HUDEP-2 (cell line): ENCODE results near the gene DNAJC15.
"Not testable (repeated sequence)": the region's sequence is repeated elsewhere in the genome, so short reads cannot be mapped to it uniquely, and the experiment has no call there.

ENCODE experiments used
- DNase-seq, 76 experiments: peaks; one replicate each; lab custom pipeline; 2025; ENCODE audit not compliant: unreplicated experiment in 76 of 76; lab: John Stamatoyannopoulos, UW

DNAJC15 gene

DNA sequence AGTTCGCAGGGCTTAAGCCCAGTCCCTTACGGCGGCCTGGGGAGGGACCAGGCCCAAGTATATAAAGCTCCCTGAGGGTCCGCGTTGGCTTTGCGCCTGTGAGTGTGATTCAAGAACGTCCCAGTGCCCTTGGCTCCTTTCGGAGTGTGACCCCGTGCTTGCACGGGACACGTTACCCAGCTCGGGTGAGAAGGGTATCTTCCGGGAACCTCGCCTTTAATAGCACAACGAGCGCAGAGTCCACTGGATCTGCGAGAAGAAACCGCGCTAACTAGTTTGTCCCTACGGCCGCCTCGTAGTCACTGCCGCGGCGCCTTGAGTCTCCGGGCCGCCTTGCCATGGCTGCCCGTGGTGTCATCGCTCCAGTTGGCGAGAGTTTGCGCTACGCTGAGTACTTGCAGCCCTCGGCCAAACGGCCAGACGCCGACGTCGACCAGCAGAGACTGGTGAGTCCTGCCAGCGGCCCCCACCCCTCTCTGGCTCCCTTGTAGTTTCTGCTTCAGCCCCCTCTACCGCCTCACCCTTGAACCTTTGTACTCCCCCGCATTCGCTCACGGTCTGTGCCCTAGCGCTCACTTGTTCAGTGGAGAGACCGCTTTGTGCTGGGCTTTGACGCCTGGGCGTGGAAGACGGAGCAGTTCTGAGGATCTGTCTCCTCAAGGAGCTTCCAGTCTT lies at the start of gene DNAJC15:
Gene DNAJC15, plus strand, starts transcription at position 298 of the 675 bp plus-strand sequence. Its CDS starts 41 bp downstream, at position 339.
- peak in 64 of 76 experiments; percentile 13 to 87 (median 67) for DNase-seq

DNA sequence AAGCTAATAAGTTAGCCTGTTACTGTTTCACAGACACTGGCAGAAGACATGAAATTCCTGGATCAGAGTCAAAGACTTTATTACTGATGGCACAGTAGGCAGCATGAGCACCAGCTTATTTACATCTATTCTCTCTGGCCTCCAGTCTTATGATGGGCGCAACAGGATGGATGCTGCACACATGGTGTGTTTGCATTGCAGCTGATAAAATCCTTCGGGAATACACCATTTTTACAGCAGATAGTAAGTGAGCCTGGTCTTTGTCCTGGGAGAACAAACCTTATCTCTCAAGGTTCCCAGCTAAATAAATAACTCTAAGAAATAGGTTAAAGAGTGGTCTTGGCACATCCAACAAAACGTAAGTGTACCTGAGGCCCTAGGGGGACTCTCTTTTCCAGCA lies 47.3 kb upstream of the DNAJC15 start:
- DNase-seq = no peak

DNA sequence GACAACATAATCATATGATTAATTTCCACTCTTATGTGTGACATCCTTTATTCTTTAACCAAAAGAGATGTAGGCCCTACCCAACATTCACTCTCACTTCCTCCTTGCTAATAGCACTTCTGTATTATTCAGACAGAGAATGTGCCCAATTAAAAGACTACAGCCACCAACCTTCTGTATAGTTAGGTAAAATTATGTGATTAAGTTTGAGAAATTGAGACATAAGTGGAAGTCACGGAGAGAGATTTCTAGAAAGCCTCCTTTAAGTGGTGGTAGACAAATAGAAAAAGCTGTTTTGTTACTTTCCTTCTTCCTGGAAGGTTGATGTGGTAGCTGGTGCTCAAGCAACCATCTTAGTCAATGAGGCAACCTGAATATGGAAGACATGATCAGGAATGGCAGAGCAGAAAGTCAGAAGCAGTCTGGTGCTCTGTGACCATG lies 46.1 kb upstream of the DNAJC15 start:
- no peak for DNase-seq

DNA sequence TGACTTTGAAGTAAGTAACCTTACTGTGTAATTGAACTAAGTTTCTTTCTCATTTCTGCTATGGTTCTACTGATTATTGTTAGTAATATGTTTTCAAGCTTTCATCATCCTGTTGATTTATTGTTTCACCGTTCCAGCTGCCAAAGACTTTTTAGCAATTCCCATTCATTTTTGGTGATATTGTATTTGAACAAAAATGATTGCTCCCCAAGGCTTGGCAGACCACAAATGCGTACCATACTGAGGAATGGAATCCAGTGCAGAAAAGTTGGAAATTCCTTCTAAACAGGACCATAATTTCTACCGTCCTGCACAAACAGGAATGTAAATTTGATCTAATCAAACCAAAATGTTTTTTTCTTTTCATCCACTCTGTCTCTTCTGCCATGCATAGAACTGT lies 42.1 kb upstream of the DNAJC15 start:
- no peak for DNase-seq

DNA sequence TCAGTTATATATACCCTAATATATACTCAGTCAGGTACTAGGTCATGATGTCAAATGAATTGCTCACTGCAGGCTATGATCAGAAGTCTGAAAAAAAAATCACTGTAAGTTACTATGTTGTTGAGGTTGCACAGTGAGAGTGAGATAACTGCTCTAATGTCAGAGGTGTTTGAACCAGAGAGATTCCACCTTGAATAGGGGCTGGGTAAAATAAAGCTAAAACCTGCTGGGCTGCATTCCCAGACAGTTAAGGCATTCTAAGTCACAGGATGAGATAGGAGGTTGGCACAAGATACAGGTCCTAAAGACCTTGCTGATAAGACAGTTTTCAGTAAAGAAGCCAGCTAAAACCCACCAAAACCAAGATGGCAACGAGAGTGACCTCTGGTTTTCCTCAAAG lies 41.5 kb upstream of the DNAJC15 start:
- no peak for DNase-seq

DNA sequence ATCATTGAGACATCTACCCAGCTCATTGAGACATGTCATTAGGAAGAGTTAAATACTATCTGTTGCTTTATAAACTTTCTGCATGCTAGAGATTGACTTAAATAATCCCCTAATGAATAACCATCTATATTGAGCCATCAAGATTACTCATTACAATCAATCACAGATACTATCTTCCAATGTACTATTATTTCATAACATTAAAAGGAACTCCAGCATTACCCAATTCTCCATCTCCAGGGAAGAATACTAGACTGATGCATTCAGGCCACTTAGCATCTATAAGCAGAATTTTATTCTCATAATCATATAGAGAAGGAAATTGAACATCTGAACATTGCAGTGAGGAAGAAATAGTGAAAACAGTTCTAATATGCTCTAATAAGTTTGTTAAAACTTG lies 39.4 kb upstream of the DNAJC15 start:
- DNase-seq = no peak

DNA sequence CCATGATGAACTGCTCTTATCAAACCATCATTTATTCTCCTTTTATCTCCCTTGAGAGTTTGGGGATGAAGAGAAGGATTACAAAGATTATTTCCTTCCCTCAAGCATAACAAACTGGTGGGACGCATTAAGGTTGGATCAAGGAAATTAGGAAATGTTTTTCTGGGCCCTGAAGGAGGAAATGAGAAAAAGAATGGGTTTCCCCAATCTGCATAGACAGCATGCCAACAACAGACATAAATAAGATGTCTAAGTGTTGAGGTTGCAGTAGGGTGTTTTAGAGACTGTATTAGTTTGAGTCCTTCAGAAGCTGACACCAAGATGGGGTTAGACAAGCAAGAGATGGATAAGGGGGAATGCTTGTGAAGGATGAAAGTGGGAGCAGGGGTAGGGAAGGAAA lies 38.7 kb upstream of the DNAJC15 start:
- DNase-seq = no peak

DNA sequence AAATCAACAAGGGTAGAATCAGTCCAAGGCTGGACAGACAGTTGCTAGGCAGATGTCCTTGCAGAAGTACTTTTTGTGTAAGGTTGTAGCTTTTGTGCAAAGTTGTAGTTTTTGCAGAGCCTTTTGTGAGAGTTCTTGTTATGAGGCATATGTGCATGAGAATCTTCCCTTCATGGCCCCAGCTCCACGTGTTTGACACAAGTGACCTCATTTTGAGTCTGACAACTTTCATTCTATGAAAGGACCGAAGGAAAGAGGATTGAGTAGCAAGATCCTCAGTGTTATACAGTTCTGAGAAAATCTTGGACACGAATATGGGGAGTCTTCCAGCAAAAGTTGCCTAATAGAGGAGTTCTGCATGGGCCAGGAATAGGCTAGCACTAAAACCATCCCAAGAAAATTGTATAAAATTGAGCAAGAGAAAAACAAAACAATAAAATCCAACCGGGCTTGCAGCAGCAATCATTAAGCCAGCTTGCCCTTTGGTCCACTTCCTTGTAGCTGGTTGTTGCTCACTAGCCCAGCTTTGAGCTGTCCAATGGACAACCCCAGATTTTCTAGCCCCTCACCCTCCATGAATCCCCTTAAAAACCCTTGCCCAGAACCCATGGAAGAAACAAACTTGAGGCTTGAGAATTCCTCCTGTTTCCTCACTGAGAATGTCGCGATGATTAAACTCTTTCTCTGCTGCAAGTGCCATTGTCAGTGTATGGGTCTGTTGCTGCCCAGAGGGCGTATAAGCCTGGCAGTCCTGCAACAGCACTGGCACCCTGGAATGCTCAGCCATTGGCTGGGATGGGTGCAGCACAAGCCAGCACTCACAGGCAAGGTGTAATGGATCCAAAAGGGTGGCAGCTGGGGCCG lies 37.8 kb upstream of the DNAJC15 start:
- no peak for DNase-seq

DNA sequence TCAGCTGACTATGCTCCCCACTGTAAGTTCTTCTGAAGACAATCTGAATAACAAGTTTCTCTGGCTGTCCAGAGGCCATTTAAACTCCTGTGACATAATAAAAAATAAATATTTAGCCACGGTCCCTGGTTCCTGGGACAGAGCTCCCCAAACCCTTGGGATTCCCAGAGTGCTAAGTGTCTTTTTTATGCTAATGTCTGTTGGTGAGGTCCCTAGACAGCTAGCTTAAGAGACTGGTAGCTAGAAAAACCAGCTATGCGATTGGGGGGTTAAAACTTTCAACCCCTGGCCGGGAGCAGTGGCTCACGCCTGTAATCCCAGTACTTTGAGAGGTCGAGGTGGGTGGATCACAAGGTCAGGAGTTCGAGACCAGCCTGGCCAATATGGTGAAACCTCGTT lies 37.2 kb upstream of the DNAJC15 start:
- no peak for DNase-seq

DNA sequence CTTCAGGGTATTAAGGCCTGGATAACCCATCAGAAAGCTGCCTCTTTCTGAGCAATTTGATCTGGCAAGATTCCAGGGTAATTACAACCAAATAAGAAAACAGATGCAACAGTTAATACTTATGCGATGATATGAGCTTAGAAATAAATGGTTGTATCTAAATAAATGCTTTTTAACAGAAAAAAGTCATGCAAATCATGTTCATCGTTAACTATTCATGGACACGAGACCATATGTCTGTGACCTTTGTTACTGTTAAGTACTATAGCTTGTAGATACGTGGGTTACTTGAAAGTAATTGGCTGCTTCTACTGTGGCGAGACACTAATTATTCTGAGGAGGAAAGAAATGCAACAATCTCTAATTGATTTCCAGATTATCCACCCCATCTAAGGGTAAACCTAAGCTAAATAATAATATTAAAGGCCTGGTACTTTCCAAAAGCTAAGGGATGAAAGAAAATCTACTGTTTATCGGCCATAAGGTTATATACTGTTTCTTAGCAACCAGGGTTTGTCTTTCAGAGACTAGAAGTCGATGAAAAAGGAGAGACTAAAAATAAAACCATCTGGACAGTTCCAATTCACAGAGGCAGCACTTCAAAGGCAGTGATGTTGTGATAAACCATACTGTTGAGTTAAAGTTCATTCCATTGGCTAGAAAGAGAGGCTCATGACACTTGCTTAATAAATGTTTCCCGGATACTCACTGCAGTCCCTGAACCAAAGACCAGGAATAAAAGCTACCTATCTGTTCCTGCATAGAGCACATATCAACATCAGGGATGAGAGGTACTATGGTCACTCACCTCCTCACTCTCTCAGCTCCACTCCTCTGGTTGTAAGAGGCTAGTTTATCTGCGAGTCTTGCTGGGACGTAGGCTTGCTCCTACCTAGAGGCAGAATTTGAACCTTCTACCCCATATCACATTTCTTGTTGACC lies 32.8 kb upstream of the DNAJC15 start:
- DNase-seq = no peak

DNA sequence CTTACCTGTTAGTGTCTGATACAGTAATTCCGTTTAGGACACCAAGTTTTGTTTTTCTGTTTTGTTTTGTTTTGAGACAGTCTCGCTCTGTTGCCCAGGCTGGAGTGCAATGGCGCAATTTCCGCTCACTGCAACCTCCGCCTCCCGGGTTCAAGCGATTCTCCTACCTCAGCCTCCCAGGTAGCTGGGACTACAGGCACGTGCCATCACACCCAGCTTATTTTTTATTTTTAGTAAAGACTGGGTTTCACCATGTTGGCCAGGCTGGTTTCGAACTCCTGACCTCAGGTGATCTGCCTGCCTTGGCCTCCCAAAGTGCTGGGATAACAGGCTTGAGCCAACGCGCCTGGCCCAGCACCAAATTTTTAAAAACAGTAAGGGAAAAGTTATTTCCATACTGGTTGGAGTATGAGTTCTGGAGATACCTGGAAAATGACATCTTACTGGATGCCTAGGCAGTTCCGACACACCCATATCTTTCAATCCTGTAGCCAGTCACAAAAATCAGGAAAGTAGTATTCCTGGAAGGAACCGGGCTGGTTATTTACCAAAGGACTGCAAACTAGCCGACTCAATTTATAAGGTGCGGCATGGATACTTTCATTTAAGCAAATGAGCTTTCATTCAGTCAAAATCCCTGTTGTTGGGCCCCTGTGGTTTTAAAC lies 32.0 kb upstream of the DNAJC15 start:
- DNase-seq = not testable (repeated sequence)

DNA sequence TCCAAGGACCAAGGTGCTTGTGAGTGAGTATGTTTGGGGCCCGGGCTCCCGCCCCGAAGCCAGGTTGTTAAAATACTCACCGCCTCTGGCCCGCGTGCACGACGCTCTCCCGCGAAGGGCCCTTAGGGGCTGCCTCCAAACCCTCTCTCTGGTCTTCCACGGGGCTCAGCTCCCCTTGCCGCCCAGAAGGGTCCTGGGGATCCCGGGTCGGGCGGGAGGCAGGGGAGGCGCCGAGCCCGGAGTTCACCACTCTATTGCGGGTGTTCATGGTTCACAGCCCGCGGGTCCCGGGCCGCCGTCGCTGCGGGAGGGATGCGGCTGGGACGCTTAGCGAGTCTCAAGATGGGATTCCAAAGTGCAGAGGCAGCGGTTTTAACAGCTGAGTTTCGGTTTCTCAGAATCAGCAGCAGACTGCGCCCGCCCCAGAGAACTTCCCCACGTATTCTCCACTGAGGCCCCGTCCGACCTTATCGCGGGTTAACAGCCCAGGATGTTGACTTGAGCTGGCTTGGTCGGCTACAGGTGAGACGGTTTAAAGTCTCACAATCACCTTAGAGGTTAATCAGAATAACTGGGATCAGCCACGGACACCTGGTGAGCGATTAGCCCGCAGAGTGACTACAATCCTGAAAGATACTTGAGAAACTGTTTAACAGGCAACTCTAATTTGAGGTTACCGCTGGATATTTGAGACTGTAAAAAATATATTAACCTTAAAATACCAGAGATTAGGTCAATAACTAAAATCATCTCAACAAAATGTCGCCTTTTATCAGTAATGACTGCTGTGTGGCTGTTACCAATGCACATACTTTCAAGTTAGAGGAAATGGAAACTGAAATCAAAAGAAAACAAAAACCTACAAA lies 31.3 kb upstream of the DNAJC15 start, which contains the start of gene EPSTI1:
Gene EPSTI1, minus strand, starts transcription at position 344 of the 866 bp plus-strand sequence. Its CDS starts 76 bp downstream, at position 268.
- DNase-seq = peak in 53 of 76 experiments; percentile 1 to 58 (median 16)

DNA sequence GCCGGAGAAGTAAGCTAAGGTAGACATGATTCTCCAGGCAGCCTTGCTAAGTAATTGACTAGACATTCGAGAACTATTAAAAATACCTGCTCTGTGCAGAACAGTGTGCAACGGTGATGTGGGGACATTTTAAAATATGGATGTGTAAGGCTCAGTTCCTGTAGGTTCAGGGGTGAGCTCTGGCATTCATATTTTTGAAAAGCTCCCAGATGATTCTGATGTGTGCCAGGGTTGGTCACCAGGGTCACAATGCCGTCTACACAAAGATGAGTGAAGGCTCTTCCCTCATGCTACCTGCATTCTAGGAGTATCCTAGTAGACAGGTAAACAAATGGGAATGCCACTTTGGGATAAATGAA lies 30.6 kb upstream of the DNAJC15 start:
- DNase-seq = no peak

DNA sequence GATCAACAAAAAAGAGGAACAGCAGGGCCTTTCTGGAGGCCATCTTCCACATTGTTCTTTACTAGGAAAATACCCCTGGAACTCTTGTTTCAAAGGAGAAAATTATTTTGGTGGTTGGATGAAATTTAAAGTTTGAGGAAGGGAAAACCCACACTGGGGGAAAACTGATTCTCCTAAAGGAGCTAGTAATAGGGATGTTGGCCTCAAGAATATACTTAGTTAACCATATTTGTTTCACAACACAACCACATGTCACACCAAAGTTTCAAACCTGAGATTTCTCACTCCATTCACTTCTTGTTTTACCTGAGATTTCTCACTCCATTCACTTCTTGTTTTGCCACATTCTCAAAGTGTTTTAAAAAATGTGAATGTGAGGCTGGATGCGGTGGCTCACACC lies 28.5 kb upstream of the DNAJC15 start:
- no peak for DNase-seq

DNA sequence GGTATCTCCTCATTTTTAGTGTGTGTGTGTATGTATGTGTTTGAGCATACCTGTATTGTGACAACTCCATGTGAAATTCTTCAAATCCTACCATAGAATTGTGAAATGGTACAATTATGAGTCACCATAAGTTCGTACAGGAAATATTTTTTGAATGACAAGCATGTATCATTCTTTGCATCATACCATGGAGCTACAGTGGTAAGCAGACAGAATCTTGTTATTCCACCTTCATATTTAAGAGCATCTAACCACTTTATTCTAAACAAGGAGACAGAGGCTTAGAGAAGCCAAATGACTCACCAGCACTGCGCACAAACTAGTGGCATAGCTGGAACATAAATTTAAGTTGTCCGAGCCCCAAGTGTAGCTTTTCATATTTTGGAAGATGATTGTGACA lies 26.8 kb upstream of the DNAJC15 start:
- no peak for DNase-seq

DNA sequence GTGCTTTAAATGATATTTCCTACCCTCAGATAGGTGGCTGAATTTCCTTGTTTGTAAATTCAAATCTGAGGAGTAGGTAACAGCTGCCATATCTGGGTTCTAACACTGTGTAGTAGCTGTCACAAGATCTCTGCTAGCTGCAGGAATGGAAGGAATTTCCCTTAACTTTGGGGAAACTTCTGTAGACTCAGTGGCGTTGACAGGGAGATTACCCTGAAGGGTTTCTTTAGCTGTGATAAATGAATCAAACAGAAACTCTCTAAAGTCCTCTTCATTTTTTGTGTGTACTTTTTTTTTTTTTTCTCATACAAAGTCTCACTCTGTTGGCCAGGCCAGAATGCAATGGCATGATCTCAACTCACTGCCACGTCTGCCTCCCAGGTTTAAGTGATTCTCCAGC lies 26.0 kb upstream of the DNAJC15 start:
- no peak for DNase-seq

DNA sequence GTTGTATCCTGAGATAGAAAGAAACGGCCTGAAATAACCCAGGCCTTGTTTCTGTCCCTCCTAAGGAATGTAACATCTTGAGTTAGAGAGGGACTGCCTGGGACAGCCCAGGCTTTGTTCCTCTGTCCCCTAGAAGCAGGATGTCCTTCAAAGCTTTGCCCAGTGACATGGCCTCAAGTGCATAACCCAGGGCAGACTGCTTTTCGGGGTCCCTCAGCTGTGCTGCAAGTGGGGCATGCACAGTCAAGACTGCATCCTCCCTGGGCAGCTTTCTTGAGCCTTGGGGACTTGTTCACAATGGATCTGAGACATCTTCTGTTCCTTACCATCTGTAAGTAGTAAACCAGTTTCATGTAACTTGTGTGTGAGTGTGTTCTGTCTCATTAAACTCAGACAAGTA lies 23.9 kb upstream of the DNAJC15 start:
- DNase-seq = peak in 1 of 76 experiments; percentile 1

DNA sequence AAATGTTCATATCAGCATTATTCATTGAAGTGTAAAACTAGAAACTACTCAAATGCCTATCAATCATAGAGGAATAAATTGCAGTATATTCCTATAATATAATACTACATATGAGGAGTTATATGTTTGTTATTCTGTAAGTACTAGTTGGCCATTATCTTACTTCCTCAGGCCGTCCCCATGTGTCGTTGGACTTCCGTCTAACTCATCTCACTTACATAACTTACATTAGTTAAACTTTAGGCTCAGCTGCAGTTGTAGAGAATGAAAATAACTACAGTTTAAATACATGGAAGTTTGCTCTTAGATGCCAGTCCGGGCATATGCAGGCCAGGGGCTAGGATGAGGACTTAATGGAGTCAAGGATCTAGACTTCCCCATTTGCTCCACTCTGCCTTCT lies 22.7 kb upstream of the DNAJC15 start:
- no peak for DNase-seq

DNA sequence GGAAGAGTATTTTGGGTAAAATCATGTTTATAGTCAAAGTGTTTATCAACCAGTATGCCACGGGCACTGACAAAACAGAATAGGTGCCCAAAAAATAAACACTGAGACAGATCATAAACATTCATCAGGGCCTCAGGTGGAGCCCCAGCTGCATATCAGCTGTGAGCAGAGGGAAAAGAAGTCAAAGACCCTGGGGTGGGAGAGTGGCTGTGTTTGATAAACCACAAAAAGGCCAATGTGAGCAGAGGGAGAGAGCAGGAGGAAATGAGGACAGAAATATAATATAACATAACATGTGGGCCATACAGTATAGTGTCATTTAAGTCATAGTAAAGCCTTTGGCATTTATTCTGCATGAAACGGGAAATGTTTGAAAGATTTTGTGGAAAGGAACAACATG lies 21.4 kb upstream of the DNAJC15 start:
- DNase-seq = no peak
